AG04449 (cell line): ENCODE results near the gene UBAC1.
"Not testable (repeated sequence)": the region's sequence is repeated elsewhere in the genome, so short reads cannot be mapped to it uniquely, and the experiment has no call there.

Source experiments
- CTCF ChIA-PET: fragments of 350-600 bp; formaldehyde crosslinking; extraction: SDS; loops from one replicate; lab custom pipeline; 2021; ENCODE audit warnings: antibody characterized with exemption; lab: Yijun Ruan, JAX
- POLR2A ChIA-PET: fragments of 400-600, 350-600 bp; formaldehyde crosslinking; extraction: SDS; loops from one replicate; lab custom pipeline; 2020; ENCODE audit warnings: antibody characterized with exemption, inconsistent platforms; lab: Yijun Ruan, JAX
- DNase-seq: peaks from one replicate; pipeline ENCODE4 v3.0.0-alpha.2; 2010; ENCODE audit warnings: low read depth, low spot score
- H3K4me3 ChIP-seq: 2 replicates; pipeline ENCODE4 v1.5.1; 2011; ENCODE audit warnings: low read depth, mild to moderate bottlenecking, control low read depth, low read length
- CTCF ChIP-seq: IDR thresholded peaks from one replicate; pipeline ENCODE4 v1.5.1; 2011; ENCODE audit warnings: mild to moderate bottlenecking, moderate library complexity, low read length, control low read depth, inconsistent platforms; ENCODE audit not compliant: insufficient read depth; ENCODE audit errors: missing control alignments

Gene UBAC1

GRCh38 chr9:135952664-135953206, 8.4 kb downstream of the UBAC1 start:
- POLR2A ChIA-PET, result no interaction called here
- no peak for DNase-seq
- no peak for TF ChIP-seq CTCF
- CTCF ChIA-PET, result interaction anchor here (1.3 to 1.5 kb wide), 2 partner anchors 9 to 15 kb away, joined by 3 to 4 read pairs; partner anchors contain the start of gene UBAC1
- no peak overlapping the region for H3K4me3 ChIP-seq

GRCh38 chr9:135951889-135952663, 9.1 kb downstream of the UBAC1 start:
- ChIA-PET POLR2A (no interaction called here), CTCF (interaction anchor here (1.1 to 1.5 kb wide), 3 partner anchors 9 to 16 kb away, joined by 3 to 4 read pairs (median 4); partner anchors contain the start of gene UBAC1)
- no peak for DNase-seq
- TF ChIP-seq CTCF, result no peak
- H3K4me3 ChIP-seq, result no peak overlapping the region

- DNase-seq, H3K4me3 ChIP-seq, POLR2A ChIA-PET: not testable (repeated sequence)
- CTCF ChIA-PET, result interaction anchor here (1.1 to 1.5 kb wide), 3 partner anchors 8 to 17 kb away, joined by 3 to 4 read pairs (median 4); partner anchors contain the start of gene UBAC1
These were observed 9.9 kb downstream of the UBAC1 start for GRCh38 chr9:135951310-135951709.

- CTCF ChIA-PET, result interaction anchor here (0.9 kb wide), 1 partner anchor 87 kb away, joined by 3 read pairs; no protein-coding TSS in a partner anchor
- DNase-seq, POLR2A ChIA-PET, H3K4me3 ChIP-seq: not testable (repeated sequence)
These were observed 10.3 kb downstream of the UBAC1 start for GRCh38 chr9:135950841-135951240.

GRCh38 chr9:135950135-135950682, 11.0 kb downstream of the UBAC1 start:
- DNase-seq, result no peak
- no peak for TF ChIP-seq CTCF
- CTCF ChIA-PET, result interaction anchor here (0.9 kb wide), 1 partner anchor 86 kb away, joined by 3 read pairs; no protein-coding TSS in a partner anchor

GRCh38 chr9:135949501-135950134, 11.6 kb downstream of the UBAC1 start:
- DNase-seq, result no peak
- ChIA-PET POLR2A (no interaction called here), CTCF (interaction anchor here (0.9 kb wide), 1 partner anchor 85 kb away, joined by 3 read pairs; no protein-coding TSS in a partner anchor)
- H3K4me3 ChIP-seq, result no peak overlapping the region
- TF ChIP-seq CTCF, result no peak

More at GRCh38 chr9:135950135-135950682, 11.0 kb downstream of the UBAC1 start:
- POLR2A ChIA-PET, result no interaction called here
- no peak overlapping the region for H3K4me3 ChIP-seq
